Measurements from ENCODE around the gene UBAP1. TPM values are rescaled to one million over a fixed set of nuclear protein-coding genes. Genes with fewer than 3 reads are reported as not detected.
"Not testable (repeated sequence)": the region's sequence is repeated elsewhere in the genome, so short reads cannot be mapped to it uniquely, and the experiment has no call there.

The UBAP1 gene
- total RNA-seq, 1 donor, result 57.1 TPM

DNA sequence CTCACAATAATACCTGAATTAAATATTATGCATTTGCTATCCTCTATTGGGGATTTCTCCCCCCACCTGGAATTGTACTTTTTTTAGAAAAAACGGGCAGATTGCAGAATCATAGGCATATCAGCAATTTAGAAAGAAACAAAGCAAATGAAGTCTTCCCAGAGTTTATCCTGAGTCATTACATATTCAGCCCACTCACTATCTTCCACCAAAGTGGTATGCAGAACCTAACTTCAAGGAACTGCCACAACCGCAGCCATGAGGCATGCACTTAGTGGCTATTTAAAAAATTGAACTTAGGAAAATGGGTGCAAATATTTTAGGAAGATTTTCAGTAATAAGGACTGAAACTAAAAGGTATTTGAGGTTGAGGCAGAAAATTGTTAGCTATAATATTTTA, 48.6 kb downstream of the UBAP1 start:
- no peak overlapping the region for H3K4me3 ChIP-seq (ENCODE audit: low read depth, low read length)
- DNase-seq (ENCODE audit: low read depth), result peak; percentile 49
- TF ChIP-seq, protein P1, sequence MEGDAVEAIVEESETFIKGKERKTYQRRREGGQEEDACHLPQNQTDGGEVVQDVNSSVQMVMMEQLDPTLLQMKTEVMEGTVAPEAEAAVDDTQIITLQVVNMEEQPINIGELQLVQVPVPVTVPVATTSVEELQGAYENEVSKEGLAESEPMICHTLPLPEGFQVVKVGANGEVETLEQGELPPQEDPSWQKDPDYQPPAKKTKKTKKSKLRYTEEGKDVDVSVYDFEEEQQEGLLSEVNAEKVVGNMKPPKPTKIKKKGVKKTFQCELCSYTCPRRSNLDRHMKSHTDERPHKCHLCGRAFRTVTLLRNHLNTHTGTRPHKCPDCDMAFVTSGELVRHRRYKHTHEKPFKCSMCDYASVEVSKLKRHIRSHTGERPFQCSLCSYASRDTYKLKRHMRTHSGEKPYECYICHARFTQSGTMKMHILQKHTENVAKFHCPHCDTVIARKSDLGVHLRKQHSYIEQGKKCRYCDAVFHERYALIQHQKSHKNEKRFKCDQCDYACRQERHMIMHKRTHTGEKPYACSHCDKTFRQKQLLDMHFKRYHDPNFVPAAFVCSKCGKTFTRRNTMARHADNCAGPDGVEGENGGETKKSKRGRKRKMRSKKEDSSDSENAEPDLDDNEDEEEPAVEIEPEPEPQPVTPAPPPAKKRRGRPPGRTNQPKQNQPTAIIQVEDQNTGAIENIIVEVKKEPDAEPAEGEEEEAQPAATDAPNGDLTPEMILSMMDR (IDR thresholded peaks at IDR 0.05; ENCODE audit: insufficient read depth, low read length), result no peak

DNA sequence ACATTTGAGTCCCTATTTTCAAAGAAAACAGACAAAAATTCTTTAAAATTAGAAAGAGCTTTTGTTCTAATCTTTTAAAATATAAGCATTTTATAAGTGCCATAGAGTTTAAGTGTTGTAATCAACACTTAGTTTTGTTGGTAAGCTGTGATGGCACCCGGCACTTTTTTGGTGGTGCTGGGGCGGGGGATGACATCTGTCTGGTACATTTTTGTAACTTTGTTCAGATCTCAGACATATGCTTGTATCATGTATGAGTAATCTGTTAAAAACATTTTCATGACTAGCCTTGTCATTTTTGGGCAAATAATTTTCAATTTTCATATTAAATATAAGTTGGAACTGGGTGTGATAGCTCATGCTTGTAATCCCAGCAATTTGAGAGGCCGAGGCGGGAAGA, 51.7 kb downstream of the UBAP1 start:
- TF ChIP-seq, protein P1 (IDR thresholded peaks at IDR 0.05; ENCODE audit: insufficient read depth, low read length), result no peak
- DNase-seq (ENCODE audit: low read depth), result no peak
- no peak overlapping the region for H3K4me3 ChIP-seq (ENCODE audit: low read depth, low read length)

DNA sequence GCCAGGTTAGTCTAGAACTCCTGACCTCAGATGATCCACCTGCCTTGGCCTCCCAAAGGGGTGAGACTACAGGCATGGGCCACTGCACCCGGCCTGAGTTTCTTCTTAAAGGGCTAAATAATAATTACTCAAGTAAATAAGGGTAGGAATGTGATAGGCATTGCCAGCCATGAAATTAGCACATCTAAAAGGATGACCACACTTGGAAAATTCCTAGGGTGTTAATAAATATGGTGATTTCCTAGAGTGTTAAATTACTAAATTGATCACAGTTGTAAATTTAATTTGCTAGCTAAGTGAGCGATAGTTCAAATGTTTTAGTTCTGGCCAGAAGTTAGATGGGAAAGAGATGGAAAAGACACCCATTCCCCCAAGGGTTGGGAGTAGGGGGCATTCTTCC, 53.4 kb downstream of the UBAP1 start:
- TF ChIP-seq, protein P1 (IDR thresholded peaks at IDR 0.05; ENCODE audit: insufficient read depth, low read length), result no peak
- H3K4me3 ChIP-seq (ENCODE audit: low read depth, low read length), result no peak overlapping the region
- DNase-seq (ENCODE audit: low read depth), result no peak

DNA sequence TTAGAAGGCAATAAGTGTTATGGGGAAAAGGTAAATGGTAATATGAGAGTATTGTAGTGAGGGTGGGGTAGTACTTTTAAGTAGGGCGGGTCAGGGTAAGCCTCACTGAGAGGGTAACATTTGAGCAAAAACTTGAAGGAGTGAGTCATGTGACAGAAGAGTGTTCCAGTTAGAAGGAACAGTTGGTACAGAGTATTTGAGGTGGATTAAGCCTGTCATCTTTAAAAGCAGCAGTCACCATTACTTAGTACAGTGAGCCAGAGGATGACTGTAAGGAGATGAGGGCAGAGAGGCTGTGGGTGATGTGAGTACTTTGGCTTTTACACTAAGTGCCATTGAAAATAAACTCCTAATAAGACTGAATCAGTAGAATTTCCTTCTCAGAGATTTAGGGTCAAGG, 54.8 kb downstream of the UBAP1 start:
- DNase-seq (ENCODE audit: low read depth), result peak; percentile 21
- H3K4me3 ChIP-seq (ENCODE audit: low read depth, low read length), result no peak overlapping the region
- TF ChIP-seq, protein P1 (IDR thresholded peaks at IDR 0.05; ENCODE audit: insufficient read depth, low read length), result no peak

DNA sequence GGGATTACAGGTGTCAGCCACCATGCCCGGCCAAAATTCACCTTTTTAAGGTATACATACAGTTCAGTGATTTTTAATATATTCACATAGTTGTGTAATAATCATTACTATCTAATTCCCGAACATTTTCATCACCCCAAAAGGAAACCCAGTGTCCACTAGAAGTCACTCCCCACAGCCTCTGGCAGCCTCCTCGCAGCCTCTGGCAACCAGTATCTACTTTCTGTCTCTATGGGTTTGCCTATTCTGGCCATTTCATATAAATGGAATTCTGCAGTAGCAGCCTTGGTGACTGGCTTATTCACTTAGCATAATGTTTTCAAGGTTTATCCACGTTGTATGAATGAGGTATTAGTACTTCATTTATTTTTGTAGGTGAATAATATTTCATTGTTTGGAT, 59.0 kb downstream of the UBAP1 start:
- TF ChIP-seq, protein P1 (IDR thresholded peaks at IDR 0.05; ENCODE audit: insufficient read depth, low read length), result no peak
- DNase-seq (ENCODE audit: low read depth), result peak; percentile 14
- H3K4me3 ChIP-seq (ENCODE audit: low read depth, low read length), result no peak overlapping the region

DNA sequence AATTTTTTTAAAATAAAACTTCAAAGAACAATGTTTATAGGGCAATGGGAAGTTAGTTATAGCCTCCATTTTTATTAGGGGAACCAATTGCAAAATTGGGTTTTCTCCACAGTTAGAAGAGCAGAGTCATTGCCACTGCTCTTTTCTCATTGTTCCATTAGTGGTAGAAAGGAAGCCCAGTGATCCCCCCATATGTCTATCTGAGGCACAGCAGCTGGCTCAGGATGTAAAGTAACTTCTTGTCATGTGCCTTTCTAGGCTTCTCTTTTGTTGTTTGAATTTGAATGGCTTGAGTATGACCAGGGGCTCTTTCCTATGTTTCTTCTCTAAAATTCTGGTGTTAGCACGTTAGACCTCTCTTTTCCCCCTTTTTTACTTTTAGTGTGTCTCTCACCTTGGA, 61.2 kb downstream of the UBAP1 start:
- DNase-seq (ENCODE audit: low read depth), result no peak
- TF ChIP-seq, protein P1 (IDR thresholded peaks at IDR 0.05; ENCODE audit: insufficient read depth, low read length), result no peak
- no peak overlapping the region for H3K4me3 ChIP-seq (ENCODE audit: low read depth, low read length)

DNA sequence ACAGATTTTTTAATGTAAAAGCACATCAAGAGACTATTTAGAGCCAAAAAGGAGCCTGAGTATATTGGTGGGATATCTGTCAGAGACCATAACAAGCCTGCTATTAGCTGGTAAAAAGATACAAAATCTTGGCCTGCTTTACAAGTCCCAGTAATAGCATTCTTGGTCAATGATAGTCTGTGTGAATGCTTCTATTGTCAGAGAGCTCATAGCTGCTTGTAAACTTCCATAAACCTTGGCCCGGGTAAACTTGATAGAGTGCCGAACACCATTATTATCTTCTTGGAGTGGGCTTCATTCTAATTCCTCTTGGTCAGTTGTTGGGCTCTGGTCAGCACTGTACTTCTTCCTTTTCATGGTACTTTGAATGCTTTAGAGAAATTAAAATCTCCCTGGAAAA, 64.0 kb downstream of the UBAP1 start:
- peak; percentile 57 for DNase-seq (ENCODE audit: low read depth)
- no peak overlapping the region for H3K4me3 ChIP-seq (ENCODE audit: low read depth, low read length)
- TF ChIP-seq, protein P1 (IDR thresholded peaks at IDR 0.05; ENCODE audit: insufficient read depth, low read length), result no peak

DNA sequence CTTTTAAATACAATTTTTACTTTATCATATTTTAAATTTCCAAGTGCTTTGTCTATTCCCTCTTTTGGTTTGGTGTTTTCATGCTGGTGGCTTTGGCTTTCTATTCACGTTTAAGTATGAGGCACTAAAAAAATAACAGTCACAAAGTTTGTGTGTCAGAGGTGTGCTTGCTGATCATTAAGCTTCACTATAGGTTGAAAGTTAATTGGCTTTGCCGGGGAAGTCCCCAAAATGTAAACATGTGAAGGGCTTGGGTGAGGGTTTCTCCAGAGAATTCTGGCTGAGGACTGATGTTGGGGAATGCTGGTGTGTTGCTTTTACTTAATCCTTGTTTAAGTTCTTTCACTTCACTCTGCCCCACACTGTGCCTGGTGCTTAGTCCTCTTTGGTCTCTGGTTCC, 66.4 kb downstream of the UBAP1 start:
- not testable (repeated sequence) for H3K4me3 ChIP-seq (ENCODE audit: low read depth, low read length); DNase-seq (ENCODE audit: low read depth)

Data from fibroblast of the aortic adventitia (primary cell).